ENCODE data around the gene HDDC3. TPM values are rescaled to one million over a fixed set of nuclear protein-coding genes. Genes with fewer than 3 reads are reported as not detected.

Gene HDDC3
- total RNA-seq, 4 donors from 2014 or later, result 13.4 to 22.2 (median 17.2) TPM

- Histone ChIP-seq H3K27me3 (no peaks in the 10 kb centered on the region), H3K27ac (no peak overlapping the region), H3K9me3 (no peaks in the 10 kb centered on the region), H3K4me3 (no peak overlapping the region), H3K36me3 (peaks cover 0 to 5% of the 10 kb centered on the region in 2 donors), H3K4me1 (peaks cover 7 to 8% of the 10 kb centered on the region in 2 donors)
- DNase-seq, result no peak
- intact Hi-C loops (cut with DNase I; ENCODE audit: low total_unique reads), result loop anchor here (5.0 to 10.0 kb wide), 2 partner anchors 195 to 562 kb away; no protein-coding TSS in a partner anchor
- TF ChIP-seq POLR2A (IDR thresholded peaks at IDR 0.05) (no peak), CTCF (IDR thresholded peaks at IDR 0.05 in 4 of 5, conservative IDR thresholded peaks at IDR 0.05 in 1 of 5) (no peak)
- in situ Hi-C loops (cut with MboI; ENCODE audit: low sequenced_read_pairs in 4 of 4), result loop anchor here (5.0 to 25.0 kb wide), 5 partner anchors 175 to 575 kb away; partner anchors contain the start of gene BLM (in 2 of the 4)
- no peak for ATAC-seq
Observed at GRCh38 chr15:90887037-90887481, 45.3 kb downstream of the HDDC3 start.

- peak overlapping the region in 3 of 4 donors; percentile 86 to 88 (median 88) for H3K27ac ChIP-seq
- in situ Hi-C loops (cut with MboI; ENCODE audit: low sequenced_read_pairs in 4 of 4), result loop anchor here (5.0 to 25.0 kb wide), 5 partner anchors 174 to 574 kb away; partner anchors contain the start of gene BLM (in 2 of the 4)
- H3K27me3 ChIP-seq, result no peaks in the 10 kb centered on the region
- DNase-seq (no peak), ATAC-seq (no peak)
- no peaks in the 10 kb centered on the region for H3K9me3 ChIP-seq
- no peak overlapping the region for H3K4me3 ChIP-seq
- peaks cover 7 to 8% of the 10 kb centered on the region in 2 donors for H3K4me1 ChIP-seq
- intact Hi-C loops (cut with DNase I; ENCODE audit: low total_unique reads), result loop anchor here (1.0 to 10.0 kb wide), 3 partner anchors 194 to 561 kb away; no protein-coding TSS in a partner anchor
- H3K36me3 ChIP-seq, result peaks cover 0 to 14% of the 10 kb centered on the region in 2 donors
- TF ChIP-seq POLR2A (IDR thresholded peaks at IDR 0.05) (no peak), CTCF (IDR thresholded peaks at IDR 0.05 in 4 of 5, conservative IDR thresholded peaks at IDR 0.05 in 1 of 5) (peak in 1 of 5 experiments; percentile 1)
Observed at GRCh38 chr15:90886291-90886614, 46.1 kb downstream of the HDDC3 start.

- peak overlapping the region; percentile 86 to 90 (median 88) for H3K27ac ChIP-seq
- H3K4me3 ChIP-seq, result peak overlapping the region; percentile 57 to 67 (median 62)
- TF ChIP-seq CTCF (IDR thresholded peaks at IDR 0.05 in 4 of 5, conservative IDR thresholded peaks at IDR 0.05 in 1 of 5), result peak; percentile 97 to 99 (median 98)
- TF ChIP-seq POLR2A (IDR thresholded peaks at IDR 0.05), result peak in 1 of 2 donors; percentile 14
- intact Hi-C loops (cut with DNase I; ENCODE audit: low total_unique reads) (loop anchor here (1.0 to 10.0 kb wide), 3 partner anchors 193 to 561 kb away; no protein-coding TSS in a partner anchor), in situ Hi-C loops (cut with MboI; ENCODE audit: low sequenced_read_pairs in 4 of 4) (loop anchor here (5.0 to 25.0 kb wide), 5 partner anchors 173 to 573 kb away; partner anchors contain the start of gene BLM (in 2 of the 4))
- ATAC-seq (peak; percentile 60 to 62), DNase-seq (peak; percentile 42 to 63)
- peaks cover 0 to 19% of the 10 kb centered on the region in 2 donors for H3K36me3 ChIP-seq
- H3K27me3 ChIP-seq, result no peaks in the 10 kb centered on the region
- H3K9me3 ChIP-seq, result no peaks in the 10 kb centered on the region
- peaks cover 7 to 8% of the 10 kb centered on the region in 2 donors for H3K4me1 ChIP-seq
Observed at GRCh38 chr15:90885432-90886290, 46.7 kb downstream of the HDDC3 start.

GRCh38 chr15:90884719-90885431 lies 47.5 kb downstream of the HDDC3 start:
- TF ChIP-seq POLR2A (IDR thresholded peaks at IDR 0.05) (no peak), CTCF (IDR thresholded peaks at IDR 0.05 in 4 of 5, conservative IDR thresholded peaks at IDR 0.05 in 1 of 5) (no peak)
- in situ Hi-C loops (cut with MboI; ENCODE audit: low sequenced_read_pairs in 4 of 4), result loop anchor here (5.0 to 25.0 kb wide), 5 partner anchors 173 to 573 kb away; partner anchors contain the start of gene BLM (in 2 of the 4)
- no peak for DNase-seq
- no peak for ATAC-seq
- H3K4me3 ChIP-seq, result peak overlapping the region; percentile 57 to 67 (median 62)
- peak overlapping the region; percentile 86 to 90 (median 88) for H3K27ac ChIP-seq
- intact Hi-C loops (cut with DNase I; ENCODE audit: low total_unique reads), result loop anchor here (5.0 to 10.0 kb wide), 2 partner anchors 193 to 560 kb away; no protein-coding TSS in a partner anchor
- H3K4me1 ChIP-seq, result peaks cover 7 to 8% of the 10 kb centered on the region in 2 donors
- H3K9me3 ChIP-seq, result no peaks in the 10 kb centered on the region
- peaks cover 0 to 27% of the 10 kb centered on the region in 2 donors for H3K36me3 ChIP-seq
- H3K27me3 ChIP-seq, result no peaks in the 10 kb centered on the region

Measured in gastrocnemius medialis (tissue), 4 donors.